ENCODE results near the gene LRRC31. TPM values are rescaled to one million over a fixed set of nuclear protein-coding genes. Genes with fewer than 3 reads are reported as not detected.

Gene LRRC31
- polyA plus RNA-seq, 1 of the 3 experiments (the other 2 are of a cell fraction), result not detected

DNA sequence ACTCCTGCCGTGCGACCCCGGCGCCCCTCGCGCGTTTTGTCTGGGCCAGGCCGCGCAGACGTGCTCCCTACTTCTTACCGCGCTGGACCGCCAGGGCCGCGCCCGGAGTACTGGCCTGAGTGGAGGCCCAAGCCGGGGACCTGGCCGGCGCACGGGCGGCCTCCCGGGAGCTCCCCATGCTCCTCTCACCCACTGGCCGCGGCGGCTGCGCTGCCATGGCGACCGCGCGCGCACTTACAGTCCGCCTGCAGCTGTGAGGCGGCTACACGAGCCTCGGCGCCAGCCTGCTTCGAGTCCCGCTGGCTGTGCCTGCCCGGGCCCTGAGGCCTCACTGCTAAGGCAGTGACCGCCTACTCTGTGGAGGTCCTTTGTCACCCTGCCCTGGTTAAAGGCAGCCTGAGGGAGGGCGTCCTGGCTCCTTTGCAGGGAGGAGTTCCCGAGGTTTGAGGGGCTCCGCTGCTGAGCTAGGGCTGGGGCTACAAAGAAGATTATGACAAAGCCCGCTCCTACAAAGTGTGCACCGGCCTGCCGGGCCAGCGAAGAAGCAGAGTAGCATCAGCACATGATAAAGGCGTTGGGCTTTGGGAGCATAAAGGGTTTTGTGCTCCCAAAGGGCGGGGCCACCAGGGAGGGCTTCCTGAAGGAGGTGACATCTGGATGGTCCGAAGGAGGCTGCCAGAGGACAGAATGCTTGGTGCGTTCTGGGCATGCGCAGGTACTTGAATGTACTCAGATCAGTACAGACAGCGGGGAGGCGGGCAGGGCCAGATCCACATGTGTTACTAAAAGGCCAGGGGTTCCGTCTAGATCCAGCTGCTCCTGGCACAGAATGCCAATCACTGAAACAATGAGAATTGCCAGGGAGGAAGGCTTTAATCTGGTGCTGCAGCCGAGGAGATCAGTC, 57.2 kb downstream of the LRRC31 start, which contains the start of the genes LRRC34 and LRRIQ4:
Gene LRRC34, minus strand, starts transcription at position 573 of the 904 bp plus-strand sequence. Its CDS starts 356 bp downstream, at position 217.
Gene LRRIQ4, plus strand, starts transcription at position 539 of the 904 bp plus-strand sequence. CDS start 9,052 bp downstream, outside the sequence.
- TF ChIP-seq, protein P1, sequence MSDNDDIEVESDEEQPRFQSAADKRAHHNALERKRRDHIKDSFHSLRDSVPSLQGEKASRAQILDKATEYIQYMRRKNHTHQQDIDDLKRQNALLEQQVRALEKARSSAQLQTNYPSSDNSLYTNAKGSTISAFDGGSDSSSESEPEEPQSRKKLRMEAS (IDR thresholded peaks at IDR 0.05; ENCODE audit: low read depth), result peak; percentile 76
- TF ChIP-seq TEAD4 (IDR thresholded peaks at IDR 0.05; ENCODE audit: borderline replicate concordance, insufficient read depth), result no peak
- TF ChIP-seq EP300 (IDR thresholded peaks at IDR 0.05; ENCODE audit: borderline replicate concordance in 1 of 2, low read depth in 1 of 2, low read length in 1 of 2), result no peak
- TF ChIP-seq, protein P2, sequence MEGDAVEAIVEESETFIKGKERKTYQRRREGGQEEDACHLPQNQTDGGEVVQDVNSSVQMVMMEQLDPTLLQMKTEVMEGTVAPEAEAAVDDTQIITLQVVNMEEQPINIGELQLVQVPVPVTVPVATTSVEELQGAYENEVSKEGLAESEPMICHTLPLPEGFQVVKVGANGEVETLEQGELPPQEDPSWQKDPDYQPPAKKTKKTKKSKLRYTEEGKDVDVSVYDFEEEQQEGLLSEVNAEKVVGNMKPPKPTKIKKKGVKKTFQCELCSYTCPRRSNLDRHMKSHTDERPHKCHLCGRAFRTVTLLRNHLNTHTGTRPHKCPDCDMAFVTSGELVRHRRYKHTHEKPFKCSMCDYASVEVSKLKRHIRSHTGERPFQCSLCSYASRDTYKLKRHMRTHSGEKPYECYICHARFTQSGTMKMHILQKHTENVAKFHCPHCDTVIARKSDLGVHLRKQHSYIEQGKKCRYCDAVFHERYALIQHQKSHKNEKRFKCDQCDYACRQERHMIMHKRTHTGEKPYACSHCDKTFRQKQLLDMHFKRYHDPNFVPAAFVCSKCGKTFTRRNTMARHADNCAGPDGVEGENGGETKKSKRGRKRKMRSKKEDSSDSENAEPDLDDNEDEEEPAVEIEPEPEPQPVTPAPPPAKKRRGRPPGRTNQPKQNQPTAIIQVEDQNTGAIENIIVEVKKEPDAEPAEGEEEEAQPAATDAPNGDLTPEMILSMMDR (IDR thresholded peaks at IDR 0.05), result no peak
- TF ChIP-seq, protein P3, sequence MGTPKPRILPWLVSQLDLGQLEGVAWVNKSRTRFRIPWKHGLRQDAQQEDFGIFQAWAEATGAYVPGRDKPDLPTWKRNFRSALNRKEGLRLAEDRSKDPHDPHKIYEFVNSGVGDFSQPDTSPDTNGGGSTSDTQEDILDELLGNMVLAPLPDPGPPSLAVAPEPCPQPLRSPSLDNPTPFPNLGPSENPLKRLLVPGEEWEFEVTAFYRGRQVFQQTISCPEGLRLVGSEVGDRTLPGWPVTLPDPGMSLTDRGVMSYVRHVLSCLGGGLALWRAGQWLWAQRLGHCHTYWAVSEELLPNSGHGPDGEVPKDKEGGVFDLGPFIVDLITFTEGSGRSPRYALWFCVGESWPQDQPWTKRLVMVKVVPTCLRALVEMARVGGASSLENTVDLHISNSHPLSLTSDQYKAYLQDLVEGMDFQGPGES (IDR thresholded peaks at IDR 0.05; ENCODE audit: low read depth, low read length), result no peak
- TF ChIP-seq, protein P4, sequence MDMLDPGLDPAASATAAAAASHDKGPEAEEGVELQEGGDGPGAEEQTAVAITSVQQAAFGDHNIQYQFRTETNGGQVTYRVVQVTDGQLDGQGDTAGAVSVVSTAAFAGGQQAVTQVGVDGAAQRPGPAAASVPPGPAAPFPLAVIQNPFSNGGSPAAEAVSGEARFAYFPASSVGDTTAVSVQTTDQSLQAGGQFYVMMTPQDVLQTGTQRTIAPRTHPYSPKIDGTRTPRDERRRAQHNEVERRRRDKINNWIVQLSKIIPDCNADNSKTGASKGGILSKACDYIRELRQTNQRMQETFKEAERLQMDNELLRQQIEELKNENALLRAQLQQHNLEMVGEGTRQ (IDR thresholded peaks at IDR 0.05; ENCODE audit: borderline replicate concordance, low read depth, low read length), result no peak
- TF ChIP-seq FOSL2 (IDR thresholded peaks at IDR 0.05; ENCODE audit: borderline replicate concordance, low read depth), result no peak
- no peak for TF ChIP-seq FOXM1 (IDR thresholded peaks at IDR 0.05; ENCODE audit: low read depth)
- TF ChIP-seq RAD21 (IDR thresholded peaks at IDR 0.05; ENCODE audit: low read length), result no peak
- TF ChIP-seq MXI1 (IDR thresholded peaks at IDR 0.05; ENCODE audit: low read depth, low read length), result peak; percentile 70
- no peak for TF ChIP-seq JUND (IDR thresholded peaks at IDR 0.05)
- TF ChIP-seq TAF1 (IDR thresholded peaks at IDR 0.05; ENCODE audit: borderline replicate concordance, low read depth, low read length), result 0 out of 2 replicates have a peak, but pooled peaks have one; percentile 22
- no peak for TF ChIP-seq ELF1 (IDR thresholded peaks at IDR 0.05)
- TF ChIP-seq SMC3 (IDR thresholded peaks at IDR 0.05; ENCODE audit: low read depth, low read length), result no peak
- TF ChIP-seq EZH2phosphoT487 (IDR thresholded peaks at IDR 0.05; ENCODE audit: borderline replicate concordance, low read depth), result no peak
- TF ChIP-seq RCOR1 (IDR thresholded peaks at IDR 0.05; ENCODE audit: low read length), result peak; percentile 39; the same call in 1 of the 2 replicates
- TF ChIP-seq, protein P5, sequence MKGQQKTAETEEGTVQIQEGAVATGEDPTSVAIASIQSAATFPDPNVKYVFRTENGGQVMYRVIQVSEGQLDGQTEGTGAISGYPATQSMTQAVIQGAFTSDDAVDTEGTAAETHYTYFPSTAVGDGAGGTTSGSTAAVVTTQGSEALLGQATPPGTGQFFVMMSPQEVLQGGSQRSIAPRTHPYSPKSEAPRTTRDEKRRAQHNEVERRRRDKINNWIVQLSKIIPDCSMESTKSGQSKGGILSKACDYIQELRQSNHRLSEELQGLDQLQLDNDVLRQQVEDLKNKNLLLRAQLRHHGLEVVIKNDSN (IDR thresholded peaks at IDR 0.05; ENCODE audit: borderline replicate concordance, low read depth), result no peak
- no peak for TF ChIP-seq GABPA (IDR thresholded peaks at IDR 0.05; ENCODE audit: low read depth)
- peak; percentile 71 for TF ChIP-seq NRF1 (IDR thresholded peaks at IDR 0.05; ENCODE audit: low read depth, low read length)
- no peak for TF ChIP-seq MEF2A (IDR thresholded peaks at IDR 0.05; ENCODE audit: borderline replicate concordance, low read depth)
- TF ChIP-seq RFX5 (IDR thresholded peaks at IDR 0.05; ENCODE audit: low read length), result no peak
- no peak for TF ChIP-seq POLR2AphosphoS5 (IDR thresholded peaks at IDR 0.05; ENCODE audit: low read depth, low read length)
- no peak for TF ChIP-seq SIN3A (IDR thresholded peaks at IDR 0.05; ENCODE audit: borderline replicate concordance, low read depth, low read length)
- TF ChIP-seq RXRA (IDR thresholded peaks at IDR 0.05; ENCODE audit: borderline replicate concordance, low read depth), result no peak
- TF ChIP-seq CHD2 (IDR thresholded peaks at IDR 0.05; ENCODE audit: low read length, partially characterized antibody), result no peak
- no peak for TF ChIP-seq YY1 (IDR thresholded peaks at IDR 0.05; ENCODE audit: low read depth)
- no peak for TF ChIP-seq NFIC (IDR thresholded peaks at IDR 0.05; ENCODE audit: borderline replicate concordance)
- H3K36me3 ChIP-seq (replicated peaks in 1 of 2; ENCODE audit: control insufficient read depth in 1 of 2, insufficient read depth in 2 of 2, low read length in 1 of 2), result no peaks in the 10 kb centered on the region
- no peaks in the 10 kb centered on the region for H4K20me1 ChIP-seq (ENCODE audit: insufficient read depth)
- 31% methylated on average over 17 of the region's 56 CpGs for WGBS (ENCODE audit: low lambda C conversion rate)
- POLR2A ChIA-PET, result interaction anchor here (0.6 to 2.3 kb wide), 7 partner anchors 12 to 188 kb away, joined by 3 to 13 read pairs (median 4); partner anchors contain the start of genes ACTRT3, SEC62 and TERC
- DNase-seq, result peak; percentile 87
- peaks cover 0 to 11% of the 10 kb centered on the region in 2 experiments; a peak in 2 of 4 replicates for H3K4me1 ChIP-seq (ENCODE audit: control insufficient read depth in 1 of 2, insufficient read depth in 2 of 2, low read depth in 1 of 2, low read length in 1 of 2)
- peak within 1 kb of the TSS; percentile 54 to 91 for H3K27ac ChIP-seq (ENCODE audit: low read depth in 2 of 2, low read length in 1 of 2)
- H3K4me3 ChIP-seq (ENCODE audit: low read depth in 2 of 2, low read length in 1 of 2), result peak within 1 kb of the TSS; percentile 55 to 71
- CTCF ChIA-PET, result interaction anchor here (0.6 kb wide), 2 partner anchors 21 to 601 kb away, joined by 3 read pairs; no protein-coding TSS in a partner anchor
- H3K79me2 ChIP-seq (ENCODE audit: insufficient read depth), result no peaks in the 10 kb centered on the region
- H2AFZ ChIP-seq (ENCODE audit: low read depth), result peak within 1 kb of the TSS; percentile 99
- H3F3A ChIP-seq (replicated peaks; ENCODE audit: insufficient read depth), result no peaks in the 10 kb centered on the region
- peak within 1 kb of the TSS; percentile 89 for H3K4me2 ChIP-seq
- no peaks in the 10 kb centered on the region for H3K27me3 ChIP-seq (ENCODE audit: insufficient read depth)
- H3K9me2 ChIP-seq, result no peaks in the 10 kb centered on the region
- H3K9me3 ChIP-seq, result 0 out of 2 replicates have a peak, but pooled peaks cover 11% of the 10 kb centered on the region
- peak within 1 kb of the TSS; percentile 73 for H3K9ac ChIP-seq

Data from SK-N-SH (cell line).